Nephron progenitor cell (in vitro differentiated cells): Measurements from ENCODE around the gene DDX54.

Experiments
- DNase-seq: peaks from one replicate; pipeline ENCODE4 v3.0.0; 2021
- H3K27ac Mint-ChIP-seq: 2 replicates; pipeline ENCODE4 v1.8.0; 2021; ENCODE audit warnings: mild to moderate bottlenecking, moderate library complexity, mixed read lengths
- H3K27me3 Mint-ChIP-seq: 2 replicates; pipeline ENCODE4 v1.8.0; 2021; ENCODE audit warnings: mild to moderate bottlenecking, low read depth, mixed read lengths; ENCODE audit not compliant: poor library complexity
- H3K36me3 Mint-ChIP-seq: 2 replicates; pipeline ENCODE4 v1.8.0; 2021; ENCODE audit warnings: low read depth, mixed read lengths
- H3K4me1 Mint-ChIP-seq: 2 replicates; pipeline ENCODE4 v1.8.0; 2021; ENCODE audit warnings: mixed read lengths
- H3K4me3 Mint-ChIP-seq: 2 replicates; pipeline ENCODE4 v1.8.0; 2021; ENCODE audit warnings: mild to moderate bottlenecking, moderate library complexity, mixed read lengths
- H3K9me3 Mint-ChIP-seq: 2 replicates; pipeline ENCODE4 v1.8.0; 2021; ENCODE audit warnings: mild to moderate bottlenecking, moderate library complexity, mixed read lengths
- TF ChIP-seq, protein P1 (sequence below): fragments of 200-600 bp; sonication (generic); IDR thresholded peaks from 2 replicates; pipeline ENCODE4 v1.5.0; 2021; ENCODE audit warnings: antibody characterized with exemption

The DDX54 gene

GRCh38 chr12:113227686-113228391, 42.6 kb upstream of the DDX54 start:
- peaks cover 54% of the 10 kb centered on the region for H3K4me1 Mint-ChIP-seq
- peaks cover 26% of the 10 kb centered on the region for H3K36me3 Mint-ChIP-seq
- DNase-seq: no peak
- H3K27ac Mint-ChIP-seq: no peak overlapping the region
- no peaks in the 10 kb centered on the region for H3K9me3 Mint-ChIP-seq
- TF ChIP-seq, protein P1, sequence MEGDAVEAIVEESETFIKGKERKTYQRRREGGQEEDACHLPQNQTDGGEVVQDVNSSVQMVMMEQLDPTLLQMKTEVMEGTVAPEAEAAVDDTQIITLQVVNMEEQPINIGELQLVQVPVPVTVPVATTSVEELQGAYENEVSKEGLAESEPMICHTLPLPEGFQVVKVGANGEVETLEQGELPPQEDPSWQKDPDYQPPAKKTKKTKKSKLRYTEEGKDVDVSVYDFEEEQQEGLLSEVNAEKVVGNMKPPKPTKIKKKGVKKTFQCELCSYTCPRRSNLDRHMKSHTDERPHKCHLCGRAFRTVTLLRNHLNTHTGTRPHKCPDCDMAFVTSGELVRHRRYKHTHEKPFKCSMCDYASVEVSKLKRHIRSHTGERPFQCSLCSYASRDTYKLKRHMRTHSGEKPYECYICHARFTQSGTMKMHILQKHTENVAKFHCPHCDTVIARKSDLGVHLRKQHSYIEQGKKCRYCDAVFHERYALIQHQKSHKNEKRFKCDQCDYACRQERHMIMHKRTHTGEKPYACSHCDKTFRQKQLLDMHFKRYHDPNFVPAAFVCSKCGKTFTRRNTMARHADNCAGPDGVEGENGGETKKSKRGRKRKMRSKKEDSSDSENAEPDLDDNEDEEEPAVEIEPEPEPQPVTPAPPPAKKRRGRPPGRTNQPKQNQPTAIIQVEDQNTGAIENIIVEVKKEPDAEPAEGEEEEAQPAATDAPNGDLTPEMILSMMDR: no peak
- no peak overlapping the region for H3K4me3 Mint-ChIP-seq
- no peaks in the 10 kb centered on the region for H3K27me3 Mint-ChIP-seq

GRCh38 chr12:113226696-113227568, 41.7 kb upstream of the DDX54 start:
- no peak for DNase-seq
- Mint-ChIP-seq H3K4me3 (no peak overlapping the region), H3K27me3 (no peaks in the 10 kb centered on the region), H3K9me3 (no peaks in the 10 kb centered on the region), H3K27ac (peak overlapping the region; percentile 87), H3K36me3 (peaks cover 26% of the 10 kb centered on the region), H3K4me1 (peaks cover 54% of the 10 kb centered on the region)
- TF ChIP-seq, protein P1: no peak

DNA sequence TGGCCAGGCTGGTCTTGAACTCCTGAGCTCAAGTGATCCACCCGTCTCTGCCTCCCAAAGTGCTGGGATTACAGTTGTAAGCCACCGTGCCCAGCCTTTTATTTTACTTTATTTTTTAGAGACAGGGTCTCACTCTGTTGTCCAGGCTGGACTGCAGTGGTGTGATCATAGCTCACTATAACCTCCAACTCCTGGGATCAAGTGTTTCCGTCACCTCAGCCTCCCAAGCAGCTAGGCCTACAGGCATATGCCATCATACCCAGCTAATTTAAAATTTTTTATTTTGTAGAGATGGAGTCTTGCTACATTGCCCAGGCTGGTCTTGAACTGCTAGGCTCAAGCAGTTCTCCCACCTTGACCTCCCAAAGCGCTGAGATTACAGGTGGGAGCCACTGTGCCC, 39.7 kb upstream of the DDX54 start:
- Mint-ChIP-seq H3K27ac (no peak overlapping the region), H3K4me1 (peaks cover 50% of the 10 kb centered on the region), H3K36me3 (peaks cover 9% of the 10 kb centered on the region), H3K27me3 (no peaks in the 10 kb centered on the region), H3K4me3 (no peak overlapping the region), H3K9me3 (no peaks in the 10 kb centered on the region)
- no peak for DNase-seq
- TF ChIP-seq, protein P1: no peak

DNA sequence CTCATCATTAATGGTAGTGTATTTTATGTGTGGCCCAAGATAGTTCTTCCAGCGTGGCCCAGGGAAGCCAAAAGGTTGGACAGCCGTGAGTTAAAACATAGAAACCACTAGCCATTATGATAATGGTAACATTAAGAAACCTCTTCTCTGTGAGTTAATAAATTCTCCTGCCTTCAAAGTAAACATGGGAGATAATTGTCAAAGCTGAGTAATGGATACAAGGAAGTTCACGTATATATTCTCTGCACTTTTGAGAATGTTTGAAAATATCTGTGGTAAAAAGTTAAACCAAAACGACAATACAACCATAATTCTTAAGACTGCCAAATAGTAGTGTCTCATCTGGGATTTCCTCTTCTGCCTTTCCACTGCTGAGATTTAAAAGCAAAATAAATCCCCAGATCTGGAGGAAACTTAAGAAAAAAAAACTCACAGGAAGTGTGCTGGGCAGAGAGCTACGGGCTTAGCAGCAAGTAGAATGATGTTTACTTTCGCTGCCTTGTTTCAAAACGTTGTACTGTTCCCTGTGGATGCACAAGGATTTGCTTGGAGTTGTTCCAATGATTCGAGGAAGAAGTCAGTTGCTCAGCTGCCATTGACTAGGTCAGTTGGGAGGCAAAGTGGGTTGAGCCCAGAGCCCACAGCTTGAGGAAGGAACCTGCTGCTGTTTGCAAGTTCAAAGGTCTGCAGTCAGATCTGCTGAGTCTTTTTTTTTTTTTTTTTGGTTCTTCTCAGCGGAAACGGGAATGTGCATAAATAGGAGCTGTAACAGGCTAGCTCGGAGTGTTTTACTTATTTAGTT, 37.7 kb upstream of the DDX54 start:
- Mint-ChIP-seq H3K27me3 (no peaks in the 10 kb centered on the region), H3K36me3 (peaks cover 6% of the 10 kb centered on the region), H3K4me1 (peaks cover 46% of the 10 kb centered on the region), H3K9me3 (no peaks in the 10 kb centered on the region), H3K27ac (peak overlapping the region; percentile 77), H3K4me3 (peak overlapping the region; percentile 86)
- no peak for DNase-seq
- TF ChIP-seq, protein P1: no peak

DNA sequence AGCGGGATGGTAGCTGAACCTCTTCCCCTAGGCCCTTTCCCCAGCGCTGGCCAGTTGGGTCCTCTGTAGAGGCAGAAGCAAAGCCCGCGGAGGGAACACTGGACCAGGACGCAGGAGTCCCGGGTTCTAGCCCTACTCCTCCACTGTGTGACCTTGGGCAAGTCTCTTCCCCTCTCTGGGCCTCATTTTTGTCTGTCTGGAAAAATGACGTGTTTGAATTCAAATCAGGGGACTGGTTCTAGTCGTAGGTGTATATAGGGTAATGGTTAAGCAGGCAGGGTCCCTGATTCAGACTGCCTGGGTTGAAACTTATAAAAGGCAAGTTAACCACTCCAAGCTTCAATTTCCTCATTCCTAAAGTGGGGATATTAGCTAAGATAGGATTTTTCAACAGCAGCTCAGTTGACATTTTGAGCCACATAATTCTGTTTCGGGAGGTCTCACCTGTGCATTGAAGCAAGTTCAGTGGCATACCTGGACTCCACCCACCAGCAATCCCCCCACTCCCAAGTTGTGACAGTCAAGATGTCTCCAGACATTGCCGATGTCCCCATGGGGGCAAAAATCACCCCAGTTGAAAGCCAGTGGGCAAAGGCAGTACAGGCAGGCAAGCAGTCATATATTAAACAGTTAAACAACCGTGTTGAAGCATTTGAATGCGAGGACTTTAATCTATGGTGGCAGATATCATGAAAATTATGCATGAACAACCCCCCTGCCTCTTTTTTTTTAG, 36.9 kb upstream of the DDX54 start:
- Mint-ChIP-seq H3K36me3 (peaks cover under 1% of the 10 kb centered on the region), H3K27ac (no peak overlapping the region), H3K9me3 (no peaks in the 10 kb centered on the region), H3K27me3 (peaks cover under 1% of the 10 kb centered on the region), H3K4me1 (peaks cover 43% of the 10 kb centered on the region), H3K4me3 (peak overlapping the region; percentile 86)
- DNase-seq: no peak
- TF ChIP-seq, protein P1: no peak
